Osteoblast (primary cell): ENCODE results near the gene CSMD2. TPM values are rescaled to one million over a fixed set of nuclear protein-coding genes. Genes with fewer than 3 reads are reported as not detected.

Source experiments
- DNase-seq: peaks from one replicate; pipeline ENCODE4 v3.0.0; 2011; ENCODE audit warnings: low spot score, mixed read lengths; ENCODE audit not compliant: insufficient read length; ENCODE audit errors: missing footprints
- H2AFZ ChIP-seq: 2 replicates; pipeline ENCODE4 v1.6.0; 2011; ENCODE audit warnings: mild to moderate bottlenecking, low read length
- H3K27ac ChIP-seq: 2 replicates; pipeline ENCODE4 v1.5.1; 2011; ENCODE audit warnings: mild to moderate bottlenecking, low read depth, low read length, moderate library complexity
- H3K27me3 ChIP-seq: 2 replicates; pipeline ENCODE4 v1.6.0; 2012; ENCODE audit warnings: mild to moderate bottlenecking, control low read depth, inconsistent platforms, low read length, moderate library complexity; ENCODE audit not compliant: insufficient read depth
- H3K36me3 ChIP-seq: 2 replicates; pipeline ENCODE4 v1.5.1; 2011; ENCODE audit warnings: mild to moderate bottlenecking, low read length, control low read depth, moderate library complexity; ENCODE audit not compliant: insufficient read depth
- H3K4me1 ChIP-seq: 2 replicates; pipeline ENCODE4 v1.5.1; 2011; ENCODE audit warnings: mild to moderate bottlenecking, low read length, control low read depth, moderate library complexity; ENCODE audit not compliant: insufficient read depth
- H3K4me2 ChIP-seq: 2 replicates; pipeline ENCODE4 v1.6.0; 2011; ENCODE audit warnings: mild to moderate bottlenecking, low read length; ENCODE audit not compliant: insufficient read depth
- H3K4me3 ChIP-seq: fragments of 200-600 bp; sonication (generic); 3 replicates; pipeline ENCODE4 v1.5.1; 2012; ENCODE audit warnings: mild to moderate bottlenecking, low read length, inconsistent platforms; ENCODE audit not compliant: insufficient read depth
- H3K79me2 ChIP-seq: 2 replicates; pipeline ENCODE4 v1.6.0; 2012; ENCODE audit warnings: mild to moderate bottlenecking, low read length, control low read depth, inconsistent platforms; ENCODE audit not compliant: insufficient read depth
- H3K9me3 ChIP-seq: 2 replicates; pipeline ENCODE4 v1.5.1; 2011; ENCODE audit warnings: low read depth, low read length, control low read depth
- H4K20me1 ChIP-seq: 2 replicates; pipeline ENCODE4 v1.6.0; 2012; ENCODE audit warnings: mild to moderate bottlenecking, low read length, control low read depth; ENCODE audit not compliant: insufficient read depth
- CTCF ChIP-seq: IDR thresholded peaks from 2 replicates; pipeline ENCODE4 v1.5.1; 2011; ENCODE audit warnings: mild to moderate bottlenecking, low read depth, low read length, moderate library complexity; ENCODE audit errors: extremely low read depth
- total RNA-seq: library from RNA; depleted of rRNA; stranded (reverse); fragments of >200 nt; gene quantifications from 2 replicates; pipeline ENCODE4 v1.2.3, GENCODE V29; 2012

CSMD2 gene
- total RNA-seq, 1 donor: 0.36 TPM

DNA sequence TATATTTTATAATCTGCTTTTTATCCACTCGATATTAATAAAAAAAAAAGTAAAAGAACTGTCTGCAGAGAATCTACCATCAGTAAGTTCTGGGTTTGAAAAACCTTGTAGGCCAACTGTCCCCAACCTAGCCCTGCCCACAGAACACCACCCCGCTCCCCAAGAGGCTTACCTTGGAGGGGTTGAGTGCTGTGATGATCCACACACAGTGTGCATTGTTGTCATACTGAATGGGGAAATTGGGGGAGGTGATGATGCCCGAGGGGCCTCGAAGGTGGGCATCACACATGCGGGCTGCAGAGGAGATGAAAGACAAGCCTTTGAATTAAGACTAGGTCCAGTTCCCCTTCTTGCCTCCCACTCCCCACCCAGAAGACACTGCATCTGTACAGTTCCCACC lies 354.5 kb downstream of the CSMD2 start:
- H3K27me3 ChIP-seq: no peaks in the 10 kb centered on the region
- H3K9me3 ChIP-seq: no peaks in the 10 kb centered on the region
- no peak for DNase-seq
- no peak overlapping the region for H3K4me2 ChIP-seq
- no peak overlapping the region for H3K27ac ChIP-seq
- no peak for TF ChIP-seq CTCF
- no peak overlapping the region for H3K4me3 ChIP-seq
- no peaks in the 10 kb centered on the region for H4K20me1 ChIP-seq
- no peaks in the 10 kb centered on the region for H3K4me1 ChIP-seq
- H3K36me3 ChIP-seq: no peaks in the 10 kb centered on the region
- no peaks in the 10 kb centered on the region for H3K79me2 ChIP-seq
- no peak overlapping the region for H2AFZ ChIP-seq

DNA sequence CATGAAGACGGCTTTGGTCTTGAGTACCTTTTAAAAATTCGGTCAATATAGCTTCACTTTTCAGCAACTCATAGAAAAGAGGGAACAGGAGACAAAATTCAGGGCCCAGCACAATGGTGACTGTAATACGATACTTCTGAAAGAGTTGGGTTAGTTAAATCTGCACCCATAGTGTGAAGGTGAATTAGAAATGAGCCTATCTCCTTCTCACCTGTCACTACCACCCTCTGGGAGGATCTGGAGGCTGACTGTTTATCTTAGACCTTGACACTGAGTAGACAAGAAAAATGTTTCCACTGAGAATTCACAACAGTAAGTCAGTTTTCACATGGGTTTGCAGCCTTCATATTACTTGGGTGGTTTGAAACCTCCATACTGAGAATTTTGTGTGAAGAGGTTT lies 359.0 kb downstream of the CSMD2 start:
- Histone ChIP-seq H3K4me3 (no peak overlapping the region), H3K27ac (no peak overlapping the region), H3K4me2 (no peak overlapping the region), H3K4me1 (no peaks in the 10 kb centered on the region), H3K27me3 (no peaks in the 10 kb centered on the region), H4K20me1 (no peaks in the 10 kb centered on the region), H3K79me2 (no peaks in the 10 kb centered on the region), H2AFZ (no peak overlapping the region), H3K9me3 (no peaks in the 10 kb centered on the region), H3K36me3 (no peaks in the 10 kb centered on the region)
- no peak for DNase-seq
- no peak for TF ChIP-seq CTCF

- no peak for DNase-seq
- no peak for TF ChIP-seq CTCF
- H2AFZ ChIP-seq: no peak overlapping the region
- no peaks in the 10 kb centered on the region for H4K20me1 ChIP-seq
- no peak overlapping the region for H3K4me2 ChIP-seq
- H3K79me2 ChIP-seq: no peaks in the 10 kb centered on the region
- no peaks in the 10 kb centered on the region for H3K27me3 ChIP-seq
- no peaks in the 10 kb centered on the region for H3K36me3 ChIP-seq
- no peak overlapping the region for H3K27ac ChIP-seq
- H3K4me3 ChIP-seq: no peak overlapping the region
- H3K9me3 ChIP-seq: no peaks in the 10 kb centered on the region
- no peaks in the 10 kb centered on the region for H3K4me1 ChIP-seq
Measured at GRCh38 chr1:33802268-33802667, 362.8 kb downstream of the CSMD2 start.

DNA sequence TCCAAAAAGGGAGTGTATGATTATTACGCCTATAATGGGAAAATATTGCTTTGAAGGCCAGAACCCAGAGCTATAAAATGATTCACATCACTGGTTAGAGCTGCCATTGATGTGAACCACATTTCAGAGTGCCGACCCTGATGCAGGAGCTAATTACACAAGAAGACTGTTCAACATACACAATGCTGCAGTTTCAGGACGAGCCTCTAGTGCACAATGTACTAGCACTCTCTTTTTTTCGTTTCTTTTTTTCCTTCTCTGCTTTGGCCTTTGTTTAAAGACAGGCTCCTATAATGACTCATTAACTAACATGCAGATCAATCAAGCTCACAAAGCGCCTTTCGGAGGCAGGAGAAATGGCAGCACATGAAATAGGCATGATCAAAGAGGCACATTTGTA lies 367.2 kb downstream of the CSMD2 start:
- Histone ChIP-seq H3K79me2 (no peaks in the 10 kb centered on the region), H3K36me3 (no peaks in the 10 kb centered on the region), H4K20me1 (no peaks in the 10 kb centered on the region), H2AFZ (no peak overlapping the region), H3K9me3 (no peaks in the 10 kb centered on the region), H3K27me3 (no peaks in the 10 kb centered on the region), H3K4me2 (no peak overlapping the region), H3K4me3 (no peak overlapping the region), H3K4me1 (no peaks in the 10 kb centered on the region), H3K27ac (no peak overlapping the region)
- TF ChIP-seq CTCF: no peak
- no peak for DNase-seq
